Measurements from ENCODE around the gene SCAMP2. TPM values are rescaled to one million over a fixed set of nuclear protein-coding genes. Genes with fewer than 3 reads are reported as not detected.

SCAMP2 gene
- total and polyA plus RNA-seq, 2 experiments from 2014 or later: 34.7 to 51.3 TPM

DNA sequence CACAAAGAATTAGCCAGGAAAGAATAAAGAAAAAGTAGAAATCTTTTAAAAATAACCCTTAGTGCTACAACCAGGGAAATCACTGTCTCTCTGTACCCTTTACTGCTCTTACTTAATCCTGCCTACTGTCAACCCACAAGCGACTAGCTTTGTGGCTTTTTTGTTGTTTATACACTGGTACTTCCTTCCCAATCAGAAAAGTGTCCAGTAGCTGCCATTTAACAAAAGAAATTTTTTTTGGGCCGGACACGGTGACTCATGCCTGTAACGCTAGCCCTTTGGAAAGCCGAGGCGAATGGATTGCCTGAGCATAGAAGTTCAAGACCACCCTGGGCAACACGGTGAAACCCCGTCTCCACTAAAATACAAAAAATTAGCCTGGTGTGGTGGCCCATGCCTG is 47.3 kb upstream of the SCAMP2 start (continued):
- TF ChIP-seq, protein P1, sequence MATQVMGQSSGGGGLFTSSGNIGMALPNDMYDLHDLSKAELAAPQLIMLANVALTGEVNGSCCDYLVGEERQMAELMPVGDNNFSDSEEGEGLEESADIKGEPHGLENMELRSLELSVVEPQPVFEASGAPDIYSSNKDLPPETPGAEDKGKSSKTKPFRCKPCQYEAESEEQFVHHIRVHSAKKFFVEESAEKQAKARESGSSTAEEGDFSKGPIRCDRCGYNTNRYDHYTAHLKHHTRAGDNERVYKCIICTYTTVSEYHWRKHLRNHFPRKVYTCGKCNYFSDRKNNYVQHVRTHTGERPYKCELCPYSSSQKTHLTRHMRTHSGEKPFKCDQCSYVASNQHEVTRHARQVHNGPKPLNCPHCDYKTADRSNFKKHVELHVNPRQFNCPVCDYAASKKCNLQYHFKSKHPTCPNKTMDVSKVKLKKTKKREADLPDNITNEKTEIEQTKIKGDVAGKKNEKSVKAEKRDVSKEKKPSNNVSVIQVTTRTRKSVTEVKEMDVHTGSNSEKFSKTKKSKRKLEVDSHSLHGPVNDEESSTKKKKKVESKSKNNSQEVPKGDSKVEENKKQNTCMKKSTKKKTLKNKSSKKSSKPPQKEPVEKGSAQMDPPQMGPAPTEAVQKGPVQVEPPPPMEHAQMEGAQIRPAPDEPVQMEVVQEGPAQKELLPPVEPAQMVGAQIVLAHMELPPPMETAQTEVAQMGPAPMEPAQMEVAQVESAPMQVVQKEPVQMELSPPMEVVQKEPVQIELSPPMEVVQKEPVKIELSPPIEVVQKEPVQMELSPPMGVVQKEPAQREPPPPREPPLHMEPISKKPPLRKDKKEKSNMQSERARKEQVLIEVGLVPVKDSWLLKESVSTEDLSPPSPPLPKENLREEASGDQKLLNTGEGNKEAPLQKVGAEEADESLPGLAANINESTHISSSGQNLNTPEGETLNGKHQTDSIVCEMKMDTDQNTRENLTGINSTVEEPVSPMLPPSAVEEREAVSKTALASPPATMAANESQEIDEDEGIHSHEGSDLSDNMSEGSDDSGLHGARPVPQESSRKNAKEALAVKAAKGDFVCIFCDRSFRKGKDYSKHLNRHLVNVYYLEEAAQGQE (IDR thresholded peaks at IDR 0.05; ENCODE audit: unreplicated experiment): no peak
- TF ChIP-seq, protein P2, sequence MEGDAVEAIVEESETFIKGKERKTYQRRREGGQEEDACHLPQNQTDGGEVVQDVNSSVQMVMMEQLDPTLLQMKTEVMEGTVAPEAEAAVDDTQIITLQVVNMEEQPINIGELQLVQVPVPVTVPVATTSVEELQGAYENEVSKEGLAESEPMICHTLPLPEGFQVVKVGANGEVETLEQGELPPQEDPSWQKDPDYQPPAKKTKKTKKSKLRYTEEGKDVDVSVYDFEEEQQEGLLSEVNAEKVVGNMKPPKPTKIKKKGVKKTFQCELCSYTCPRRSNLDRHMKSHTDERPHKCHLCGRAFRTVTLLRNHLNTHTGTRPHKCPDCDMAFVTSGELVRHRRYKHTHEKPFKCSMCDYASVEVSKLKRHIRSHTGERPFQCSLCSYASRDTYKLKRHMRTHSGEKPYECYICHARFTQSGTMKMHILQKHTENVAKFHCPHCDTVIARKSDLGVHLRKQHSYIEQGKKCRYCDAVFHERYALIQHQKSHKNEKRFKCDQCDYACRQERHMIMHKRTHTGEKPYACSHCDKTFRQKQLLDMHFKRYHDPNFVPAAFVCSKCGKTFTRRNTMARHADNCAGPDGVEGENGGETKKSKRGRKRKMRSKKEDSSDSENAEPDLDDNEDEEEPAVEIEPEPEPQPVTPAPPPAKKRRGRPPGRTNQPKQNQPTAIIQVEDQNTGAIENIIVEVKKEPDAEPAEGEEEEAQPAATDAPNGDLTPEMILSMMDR (conservative IDR thresholded peaks at IDR 0.05; ENCODE audit: low read depth in 2 of 2): no peak
- TF ChIP-seq EZH2 (IDR thresholded peaks at IDR 0.05; ENCODE audit: low read depth, unreplicated experiment) (no peak), NANOG (IDR thresholded peaks at IDR 0.05; ENCODE audit: borderline replicate concordance) (no peak), POLR2AphosphoS5 (IDR thresholded peaks at IDR 0.05; ENCODE audit: low read depth) (no peak), ZNF331 (CRISPR knock-in tag; IDR thresholded peaks at IDR 0.05; ENCODE audit: low read depth) (no peak)

DNA sequence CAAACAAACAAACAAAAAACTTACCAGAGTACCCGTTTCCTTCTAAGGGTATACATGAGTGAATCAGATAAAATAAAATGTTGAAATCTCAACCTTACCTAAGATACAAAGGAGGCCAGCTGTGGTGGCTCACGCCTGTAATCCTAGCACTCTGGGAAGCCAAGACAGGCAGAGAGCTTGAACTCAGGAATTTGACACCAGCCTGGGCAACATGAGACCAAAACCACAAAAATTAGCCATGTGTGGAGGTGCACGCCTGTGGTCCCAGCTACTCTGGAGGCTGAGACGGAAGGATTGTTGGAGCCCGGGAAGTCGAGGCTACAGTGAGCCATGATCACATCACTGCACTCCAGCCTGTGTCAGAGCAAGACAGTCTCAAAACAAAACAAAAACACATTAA is 44.5 kb upstream of the SCAMP2 start:
- Histone ChIP-seq H3F3A (replicated peaks; ENCODE audit: low read depth) (peaks cover 5% of the 10 kb centered on the region; the same call in 1 of the 2 replicates), H2AFZ (no peak overlapping the region), H3K4me2 (no peak overlapping the region), H3K27ac (ENCODE audit: low read depth) (no peak overlapping the region), H3K79me2 (replicated peaks; ENCODE audit: insufficient read depth) (0 out of 2 replicates have a peak, but pooled peaks cover 3% of the 10 kb centered on the region), H3K4me1 (ENCODE audit: insufficient read depth) (no peaks in the 10 kb centered on the region), H3K27me3 (ENCODE audit: insufficient read depth) (no peaks in the 10 kb centered on the region), H3K36me3 (ENCODE audit: insufficient read depth) (peaks cover 53% of the 10 kb centered on the region), H4K20me1 (replicated peaks; ENCODE audit: insufficient read depth) (peaks cover 24% of the 10 kb centered on the region), H3K9me2 (ENCODE audit: insufficient read depth) (no peaks in the 10 kb centered on the region), H3K4me3 (no peak overlapping the region)
- Mint-ChIP-seq H3K36me3 (ENCODE audit: low read depth) (peaks cover 85% of the 10 kb centered on the region), H3K27ac (no peak overlapping the region), H3K4me1 (no peaks in the 10 kb centered on the region), H3K4me3 (no peak overlapping the region), H3K9me3 (no peaks in the 10 kb centered on the region), H3K27me3 (ENCODE audit: insufficient read depth, low read depth, poor library complexity) (no peaks in the 10 kb centered on the region)
- DNase-seq (ENCODE audit: low spot score) (no peak), ATAC-seq (no peak)
- TF ChIP-seq EZH2 (IDR thresholded peaks at IDR 0.05; ENCODE audit: low read depth, unreplicated experiment) (no peak), EZH2phosphoT487 (IDR thresholded peaks at IDR 0.05; ENCODE audit: unreplicated experiment) (no peak), POLR2AphosphoS5 (IDR thresholded peaks at IDR 0.05; ENCODE audit: low read depth) (no peak), ZNF114 (CRISPR knock-in tag; IDR thresholded peaks at IDR 0.05) (no peak), STAT1 (IDR thresholded peaks at IDR 0.05; ENCODE audit: unreplicated experiment) (no peak)
- TF ChIP-seq, protein P1 (IDR thresholded peaks at IDR 0.05; ENCODE audit: unreplicated experiment): no peak
- TF ChIP-seq, protein P3, sequence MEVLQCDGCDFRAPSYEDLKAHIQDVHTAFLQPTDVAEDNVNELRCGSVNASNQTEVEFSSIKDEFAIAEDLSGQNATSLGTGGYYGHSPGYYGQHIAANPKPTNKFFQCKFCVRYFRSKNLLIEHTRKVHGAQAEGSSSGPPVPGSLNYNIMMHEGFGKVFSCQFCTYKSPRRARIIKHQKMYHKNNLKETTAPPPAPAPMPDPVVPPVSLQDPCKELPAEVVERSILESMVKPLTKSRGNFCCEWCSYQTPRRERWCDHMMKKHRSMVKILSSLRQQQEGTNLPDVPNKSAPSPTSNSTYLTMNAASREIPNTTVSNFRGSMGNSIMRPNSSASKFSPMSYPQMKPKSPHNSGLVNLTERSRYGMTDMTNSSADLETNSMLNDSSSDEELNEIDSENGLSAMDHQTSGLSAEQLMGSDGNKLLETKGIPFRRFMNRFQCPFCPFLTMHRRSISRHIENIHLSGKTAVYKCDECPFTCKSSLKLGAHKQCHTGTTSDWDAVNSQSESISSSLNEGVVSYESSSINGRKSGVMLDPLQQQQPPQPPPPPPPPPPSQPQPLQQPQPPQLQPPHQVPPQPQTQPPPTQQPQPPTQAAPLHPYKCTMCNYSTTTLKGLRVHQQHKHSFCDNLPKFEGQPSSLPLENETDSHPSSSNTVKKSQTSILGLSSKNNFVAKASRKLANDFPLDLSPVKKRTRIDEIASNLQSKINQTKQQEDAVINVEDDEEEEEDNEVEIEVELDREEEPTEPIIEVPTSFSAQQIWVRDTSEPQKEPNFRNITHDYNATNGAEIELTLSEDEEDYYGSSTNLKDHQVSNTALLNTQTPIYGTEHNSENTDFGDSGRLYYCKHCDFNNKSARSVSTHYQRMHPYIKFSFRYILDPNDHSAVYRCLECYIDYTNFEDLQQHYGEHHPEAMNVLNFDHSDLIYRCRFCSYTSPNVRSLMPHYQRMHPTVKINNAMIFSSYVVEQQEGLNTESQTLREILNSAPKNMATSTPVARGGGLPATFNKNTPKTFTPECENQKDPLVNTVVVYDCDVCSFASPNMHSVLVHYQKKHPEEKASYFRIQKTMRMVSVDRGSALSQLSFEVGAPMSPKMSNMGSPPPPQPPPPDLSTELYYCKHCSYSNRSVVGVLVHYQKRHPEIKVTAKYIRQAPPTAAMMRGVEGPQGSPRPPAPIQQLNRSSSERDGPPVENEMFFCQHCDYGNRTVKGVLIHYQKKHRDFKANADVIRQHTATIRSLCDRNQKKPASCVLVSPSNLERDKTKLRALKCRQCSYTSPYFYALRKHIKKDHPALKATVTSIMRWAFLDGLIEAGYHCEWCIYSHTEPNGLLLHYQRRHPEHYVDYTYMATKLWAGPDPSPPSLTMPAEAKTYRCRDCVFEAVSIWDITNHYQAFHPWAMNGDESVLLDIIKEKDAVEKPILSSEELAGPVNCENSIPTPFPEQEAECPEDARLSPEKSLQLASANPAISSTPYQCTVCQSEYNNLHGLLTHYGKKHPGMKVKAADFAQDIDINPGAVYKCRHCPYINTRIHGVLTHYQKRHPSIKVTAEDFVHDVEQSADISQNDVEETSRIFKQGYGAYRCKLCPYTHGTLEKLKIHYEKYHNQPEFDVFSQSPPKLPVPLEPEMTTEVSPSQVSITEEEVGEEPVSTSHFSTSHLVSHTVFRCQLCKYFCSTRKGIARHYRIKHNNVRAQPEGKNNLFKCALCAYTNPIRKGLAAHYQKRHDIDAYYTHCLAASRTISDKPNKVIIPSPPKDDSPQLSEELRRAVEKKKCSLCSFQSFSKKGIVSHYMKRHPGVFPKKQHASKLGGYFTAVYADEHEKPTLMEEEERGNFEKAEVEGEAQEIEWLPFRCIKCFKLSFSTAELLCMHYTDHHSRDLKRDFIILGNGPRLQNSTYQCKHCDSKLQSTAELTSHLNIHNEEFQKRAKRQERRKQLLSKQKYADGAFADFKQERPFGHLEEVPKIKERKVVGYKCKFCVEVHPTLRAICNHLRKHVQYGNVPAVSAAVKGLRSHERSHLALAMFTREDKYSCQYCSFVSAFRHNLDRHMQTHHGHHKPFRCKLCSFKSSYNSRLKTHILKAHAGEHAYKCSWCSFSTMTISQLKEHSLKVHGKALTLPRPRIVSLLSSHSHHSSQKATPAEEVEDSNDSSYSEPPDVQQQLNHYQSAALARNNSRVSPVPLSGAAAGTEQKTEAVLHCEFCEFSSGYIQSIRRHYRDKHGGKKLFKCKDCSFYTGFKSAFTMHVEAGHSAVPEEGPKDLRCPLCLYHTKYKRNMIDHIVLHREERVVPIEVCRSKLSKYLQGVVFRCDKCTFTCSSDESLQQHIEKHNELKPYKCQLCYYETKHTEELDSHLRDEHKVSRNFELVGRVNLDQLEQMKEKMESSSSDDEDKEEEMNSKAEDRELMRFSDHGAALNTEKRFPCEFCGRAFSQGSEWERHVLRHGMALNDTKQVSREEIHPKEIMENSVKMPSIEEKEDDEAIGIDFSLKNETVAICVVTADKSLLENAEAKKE (CRISPR knock-in tag; IDR thresholded peaks at IDR 0.05): no peak

Data from GM23338 (cell line).